Osteoblast (primary cell): ENCODE measurements around the gene GMCL2. TPM values are rescaled to one million over a fixed set of nuclear protein-coding genes. Genes with fewer than 3 reads are reported as not detected.

ENCODE experiments used
- DNase-seq: peaks from one replicate; pipeline ENCODE4 v3.0.0; 2011; ENCODE audit warnings: low spot score, mixed read lengths; ENCODE audit not compliant: insufficient read length; ENCODE audit errors: missing footprints
- H2AFZ ChIP-seq: 2 replicates; pipeline ENCODE4 v1.6.0; 2011; ENCODE audit warnings: mild to moderate bottlenecking, low read length
- H3K27ac ChIP-seq: 2 replicates; pipeline ENCODE4 v1.5.1; 2011; ENCODE audit warnings: mild to moderate bottlenecking, low read depth, low read length, moderate library complexity
- H3K27me3 ChIP-seq: 2 replicates; pipeline ENCODE4 v1.6.0; 2012; ENCODE audit warnings: mild to moderate bottlenecking, control low read depth, inconsistent platforms, low read length, moderate library complexity; ENCODE audit not compliant: insufficient read depth
- H3K36me3 ChIP-seq: 2 replicates; pipeline ENCODE4 v1.5.1; 2011; ENCODE audit warnings: mild to moderate bottlenecking, low read length, control low read depth, moderate library complexity; ENCODE audit not compliant: insufficient read depth
- H3K4me1 ChIP-seq: 2 replicates; pipeline ENCODE4 v1.5.1; 2011; ENCODE audit warnings: mild to moderate bottlenecking, low read length, control low read depth, moderate library complexity; ENCODE audit not compliant: insufficient read depth
- H3K4me2 ChIP-seq: 2 replicates; pipeline ENCODE4 v1.6.0; 2011; ENCODE audit warnings: mild to moderate bottlenecking, low read length; ENCODE audit not compliant: insufficient read depth
- H3K4me3 ChIP-seq: fragments of 200-600 bp; sonication (generic); 3 replicates; pipeline ENCODE4 v1.5.1; 2012; ENCODE audit warnings: mild to moderate bottlenecking, low read length, inconsistent platforms; ENCODE audit not compliant: insufficient read depth
- H3K79me2 ChIP-seq: 2 replicates; pipeline ENCODE4 v1.6.0; 2012; ENCODE audit warnings: mild to moderate bottlenecking, low read length, control low read depth, inconsistent platforms; ENCODE audit not compliant: insufficient read depth
- H3K9me3 ChIP-seq: 2 replicates; pipeline ENCODE4 v1.5.1; 2011; ENCODE audit warnings: low read depth, low read length, control low read depth
- H4K20me1 ChIP-seq: 2 replicates; pipeline ENCODE4 v1.6.0; 2012; ENCODE audit warnings: mild to moderate bottlenecking, low read length, control low read depth; ENCODE audit not compliant: insufficient read depth
- total RNA-seq: library from RNA; depleted of rRNA; stranded (reverse); fragments of >200 nt; gene quantifications from 2 replicates; pipeline ENCODE4 v1.2.3, GENCODE V29; 2012
- TF ChIP-seq, protein P1 (sequence below): IDR thresholded peaks from 2 replicates; pipeline ENCODE4 v1.5.1; 2011; ENCODE audit warnings: mild to moderate bottlenecking, low read depth, low read length, moderate library complexity; ENCODE audit errors: extremely low read depth

The GMCL2 gene
- total RNA-seq, 1 donor: not detected

DNA sequence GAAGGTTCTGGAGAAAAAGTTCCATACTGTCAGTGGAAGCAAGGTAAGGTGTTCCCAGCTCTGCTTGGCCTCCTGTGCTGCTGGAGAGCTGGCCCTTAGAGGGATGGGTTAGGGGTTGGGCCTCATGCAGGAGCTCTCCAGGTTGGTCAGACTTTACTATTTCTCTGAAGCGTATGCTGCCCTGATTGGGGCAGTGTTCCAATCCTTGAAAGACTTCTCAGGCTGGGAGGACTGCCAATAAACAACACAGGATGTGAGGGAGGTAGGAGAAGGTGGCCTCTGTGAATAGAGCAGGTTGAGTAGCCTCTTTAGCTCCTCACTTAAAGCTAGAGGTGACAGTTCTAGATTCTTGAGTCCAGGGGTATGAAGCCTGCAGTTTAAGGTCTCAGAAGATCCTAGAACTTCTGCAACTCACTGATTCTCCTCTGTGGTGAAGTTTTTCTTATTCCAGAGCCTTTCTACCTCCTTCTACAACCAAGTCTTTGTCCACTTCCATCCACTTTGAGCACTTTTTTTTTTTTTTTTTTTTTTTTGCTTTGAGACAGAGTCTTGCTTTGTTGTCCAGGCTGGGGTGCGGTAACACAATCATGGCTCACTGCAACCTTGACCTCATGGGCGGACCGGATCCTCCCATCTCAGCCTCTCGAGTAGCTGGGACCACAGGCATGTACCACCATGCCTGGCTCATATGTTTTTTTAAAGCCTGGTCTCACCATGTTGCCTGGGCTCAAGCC lies 20.2 kb upstream of the GMCL2 start:
- peak overlapping the region; percentile 88 for H3K4me2 ChIP-seq

DNA sequence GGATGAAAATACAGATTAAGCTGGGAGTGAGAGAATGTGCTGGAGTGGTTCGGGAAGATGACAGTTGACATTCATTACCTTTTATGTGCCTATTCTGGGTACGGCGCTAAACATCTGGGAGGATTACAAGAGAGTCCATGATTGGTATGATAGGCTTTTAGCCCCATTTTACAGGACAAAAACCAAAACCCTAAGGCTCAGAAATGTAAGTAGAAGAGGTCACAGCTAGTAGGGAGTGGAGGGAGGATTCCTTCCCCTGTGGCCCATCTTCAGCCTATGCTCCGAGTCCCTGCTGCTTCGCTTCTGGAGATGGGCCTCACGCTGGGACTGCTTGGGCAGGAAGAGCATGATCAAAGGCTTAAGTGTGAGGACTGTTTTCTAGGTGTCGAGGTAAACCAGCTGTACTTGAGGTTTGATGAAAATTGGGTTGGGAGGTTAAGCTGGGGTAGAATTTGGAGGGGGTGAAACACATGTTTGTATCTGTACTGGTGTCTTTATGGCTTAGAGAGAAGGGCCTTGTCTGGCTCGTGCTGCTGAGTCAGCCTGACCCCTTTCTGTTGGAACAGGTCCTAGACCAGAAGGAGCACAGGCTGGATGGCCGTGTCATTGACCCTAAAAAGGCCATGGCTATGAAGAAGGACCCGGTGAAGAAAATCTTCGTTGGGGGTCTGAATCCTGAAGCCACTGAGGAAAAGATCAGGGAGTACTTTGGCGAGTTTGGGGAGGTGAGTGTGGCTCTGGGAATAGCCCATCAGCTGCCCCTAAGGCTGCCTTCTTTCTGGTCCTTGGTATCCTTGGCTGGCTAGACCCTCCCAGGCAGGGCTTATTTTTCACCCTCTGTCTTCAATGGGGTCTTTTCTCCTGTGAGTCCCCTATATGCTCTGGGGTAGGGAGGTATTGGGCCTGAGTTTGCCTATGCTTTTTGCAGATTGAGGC lies 19.3 kb upstream of the GMCL2 start:
- no peak overlapping the region for H2AFZ ChIP-seq
- peak; percentile 81 for DNase-seq

More for the DNA sequence above, 20.2 kb upstream of the GMCL2 start:
- DNase-seq: peak; percentile 82
- peaks cover 60% of the 10 kb centered on the region for H3K79me2 ChIP-seq
- peaks cover 27% of the 10 kb centered on the region for H3K4me1 ChIP-seq
- H3K4me3 ChIP-seq: peak overlapping the region; percentile 81
- H3K36me3 ChIP-seq: peaks cover 67% of the 10 kb centered on the region
- no peaks in the 10 kb centered on the region for H3K9me3 ChIP-seq
- H3K27ac ChIP-seq: peak overlapping the region; percentile 51
- H3K27me3 ChIP-seq: no peaks in the 10 kb centered on the region
- H4K20me1 ChIP-seq: peaks cover 65% of the 10 kb centered on the region
- H2AFZ ChIP-seq: no peak overlapping the region
- TF ChIP-seq, protein P1, sequence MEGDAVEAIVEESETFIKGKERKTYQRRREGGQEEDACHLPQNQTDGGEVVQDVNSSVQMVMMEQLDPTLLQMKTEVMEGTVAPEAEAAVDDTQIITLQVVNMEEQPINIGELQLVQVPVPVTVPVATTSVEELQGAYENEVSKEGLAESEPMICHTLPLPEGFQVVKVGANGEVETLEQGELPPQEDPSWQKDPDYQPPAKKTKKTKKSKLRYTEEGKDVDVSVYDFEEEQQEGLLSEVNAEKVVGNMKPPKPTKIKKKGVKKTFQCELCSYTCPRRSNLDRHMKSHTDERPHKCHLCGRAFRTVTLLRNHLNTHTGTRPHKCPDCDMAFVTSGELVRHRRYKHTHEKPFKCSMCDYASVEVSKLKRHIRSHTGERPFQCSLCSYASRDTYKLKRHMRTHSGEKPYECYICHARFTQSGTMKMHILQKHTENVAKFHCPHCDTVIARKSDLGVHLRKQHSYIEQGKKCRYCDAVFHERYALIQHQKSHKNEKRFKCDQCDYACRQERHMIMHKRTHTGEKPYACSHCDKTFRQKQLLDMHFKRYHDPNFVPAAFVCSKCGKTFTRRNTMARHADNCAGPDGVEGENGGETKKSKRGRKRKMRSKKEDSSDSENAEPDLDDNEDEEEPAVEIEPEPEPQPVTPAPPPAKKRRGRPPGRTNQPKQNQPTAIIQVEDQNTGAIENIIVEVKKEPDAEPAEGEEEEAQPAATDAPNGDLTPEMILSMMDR: no peak

DNA sequence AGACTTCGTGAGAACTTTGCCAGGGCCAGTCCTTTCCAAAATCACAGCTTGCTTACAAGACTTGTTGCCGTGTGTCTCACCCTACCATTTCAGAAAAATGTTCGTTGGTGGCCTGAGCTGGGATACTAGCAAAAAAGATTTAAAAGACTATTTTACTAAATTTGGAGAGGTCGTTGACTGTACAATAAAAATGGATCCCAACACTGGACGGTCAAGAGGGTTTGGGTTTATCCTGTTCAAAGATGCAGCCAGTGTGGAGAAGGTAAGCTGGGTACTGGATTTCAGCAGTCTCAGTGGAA lies 18.5 kb upstream of the GMCL2 start:
- TF ChIP-seq, protein P1: no peak
- H3K79me2 ChIP-seq: peaks cover 60% of the 10 kb centered on the region
- peaks cover 32% of the 10 kb centered on the region for H3K4me1 ChIP-seq
- H4K20me1 ChIP-seq: peaks cover 53% of the 10 kb centered on the region
- peak overlapping the region; percentile 40 for H3K27ac ChIP-seq
- H3K4me2 ChIP-seq: peak overlapping the region; percentile 88
- H3K36me3 ChIP-seq: peaks cover 50% of the 10 kb centered on the region
- no peak for DNase-seq
- H3K9me3 ChIP-seq: no peaks in the 10 kb centered on the region
- peak overlapping the region; percentile 81 for H3K4me3 ChIP-seq
- no peak overlapping the region for H2AFZ ChIP-seq
- H3K27me3 ChIP-seq: no peaks in the 10 kb centered on the region

More for the DNA sequence above, 19.3 kb upstream of the GMCL2 start:
- Histone ChIP-seq H3K27me3 (no peaks in the 10 kb centered on the region), H3K36me3 (peaks cover 58% of the 10 kb centered on the region), H3K9me3 (no peaks in the 10 kb centered on the region), H4K20me1 (peaks cover 57% of the 10 kb centered on the region), H3K4me2 (peak overlapping the region; percentile 88), H3K79me2 (peaks cover 60% of the 10 kb centered on the region), H3K4me1 (peaks cover 32% of the 10 kb centered on the region), H3K4me3 (peak overlapping the region; percentile 81), H3K27ac (peak overlapping the region; percentile 51)
- TF ChIP-seq, protein P1: no peak
